Mucosa of gallbladder (tissue), 1 donor: ENCODE results near the gene WARS2. TPM values are rescaled to one million over a fixed set of nuclear protein-coding genes. Genes with fewer than 3 reads are reported as not detected.

Experiments
- DNase-seq: peaks from one replicate; pipeline ENCODE4 v3.0.0-alpha.2; 2020; ENCODE audit warnings: low spot score
- total RNA-seq: library from RNA; stranded (reverse); gene quantifications from one replicate; pipeline ENCODE4 v1.2.1, GENCODE V29; 2021
- donor health status: DM: no; HTN: no; CAD: no.

The WARS2 gene
- total RNA-seq, 1 donor from 2014 or later = 11.3 TPM

GRCh38 chr1:119083479-119083878, 57.0 kb downstream of the WARS2 start:
- DNase-seq = no peak

- no peak for DNase-seq
Observed at GRCh38 chr1:119081700-119082099, 58.8 kb downstream of the WARS2 start.

- DNase-seq = no peak
Observed at GRCh38 chr1:119081267-119081666, 59.2 kb downstream of the WARS2 start.

GRCh38 chr1:119080586-119080985, 59.9 kb downstream of the WARS2 start:
- DNase-seq = peak; percentile 14

- DNase-seq = no peak
Observed at GRCh38 chr1:119079881-119080280, 60.6 kb downstream of the WARS2 start.

- no peak for DNase-seq
Observed at GRCh38 chr1:119075614-119076013, 64.8 kb downstream of the WARS2 start.

- DNase-seq = no peak
Observed at GRCh38 chr1:119071321-119071720, 69.1 kb downstream of the WARS2 start.

GRCh38 chr1:119069682-119070081, 70.8 kb downstream of the WARS2 start:
- no peak for DNase-seq

GRCh38 chr1:119068427-119068826, 72.0 kb downstream of the WARS2 start:
- no peak for DNase-seq

- no peak for DNase-seq
Observed at GRCh38 chr1:119061700-119062099, 78.8 kb downstream of the WARS2 start.

GRCh38 chr1:119055568-119055967, 84.9 kb downstream of the WARS2 start:
- DNase-seq = no peak

GRCh38 chr1:119053917-119054316, 86.5 kb downstream of the WARS2 start:
- DNase-seq = no peak

- DNase-seq = no peak
Observed at GRCh38 chr1:119052267-119052666, 88.2 kb downstream of the WARS2 start.

GRCh38 chr1:119048624-119049404, 91.6 kb downstream of the WARS2 start:
- DNase-seq = no peak

GRCh38 chr1:119046785-119047438, 93.5 kb downstream of the WARS2 start:
- DNase-seq = no peak

- DNase-seq = no peak
Observed at GRCh38 chr1:119046429-119046784, 94.0 kb downstream of the WARS2 start.

- no peak for DNase-seq
Observed at GRCh38 chr1:119045096-119045746, 95.2 kb downstream of the WARS2 start.

GRCh38 chr1:119040906-119041305, 99.5 kb downstream of the WARS2 start:
- no peak for DNase-seq

GRCh38 chr1:119040489-119040888, 100.0 kb downstream of the WARS2 start:
- DNase-seq = no peak

- DNase-seq = no peak
Observed at GRCh38 chr1:119038363-119038762, 102.1 kb downstream of the WARS2 start.

GRCh38 chr1:119034359-119034758, 106.1 kb downstream of the WARS2 start:
- DNase-seq = no peak

- no peak for DNase-seq
Observed at GRCh38 chr1:119032986-119033385, 107.5 kb downstream of the WARS2 start.

GRCh38 chr1:119027759-119028158, 112.7 kb downstream of the WARS2 start:
- DNase-seq = no peak
